BLaER1 (cell line): Measurements from ENCODE around the gene SOX4.

ENCODE experiments used
- H3K27ac ChIP-seq: shearing (Covaris generic); formaldehyde crosslinking; 2 replicates; pipeline ENCODE4 v1.8.1; 2022
- H3K27me3 ChIP-seq: shearing (Covaris generic); formaldehyde crosslinking; 2 replicates; pipeline ENCODE4 v1.8.1; 2022
- H3K36me3 ChIP-seq: shearing (Covaris generic); formaldehyde crosslinking; 2 replicates; pipeline ENCODE4 v1.8.1; 2022
- H3K4me1 ChIP-seq: shearing (Covaris generic); formaldehyde crosslinking; 2 replicates; pipeline ENCODE4 v1.8.1; 2022
- H3K4me2 ChIP-seq: shearing (Covaris generic); formaldehyde crosslinking; 2 replicates; pipeline ENCODE4 v1.8.1; 2022
- H3K4me3 ChIP-seq: shearing (Covaris generic); formaldehyde crosslinking; 2 replicates; pipeline ENCODE4 v1.8.1; 2022
- H3K9ac ChIP-seq: shearing (Covaris generic); formaldehyde crosslinking; 2 replicates; pipeline ENCODE4 v1.8.1; 2022
- H3K9me3 ChIP-seq: shearing (Covaris generic); formaldehyde crosslinking; 2 replicates; pipeline ENCODE4 v1.8.1; 2022
- H4K20me1 ChIP-seq: shearing (Covaris generic); formaldehyde crosslinking; 2 replicates; pipeline ENCODE4 v1.8.1; 2022
- Cebpa-rat ChIP-seq: shearing (Covaris generic); IDR thresholded peaks from 2 replicates; pipeline ENCODE4 v1.8.1; 2022

Gene SOX4

DNA sequence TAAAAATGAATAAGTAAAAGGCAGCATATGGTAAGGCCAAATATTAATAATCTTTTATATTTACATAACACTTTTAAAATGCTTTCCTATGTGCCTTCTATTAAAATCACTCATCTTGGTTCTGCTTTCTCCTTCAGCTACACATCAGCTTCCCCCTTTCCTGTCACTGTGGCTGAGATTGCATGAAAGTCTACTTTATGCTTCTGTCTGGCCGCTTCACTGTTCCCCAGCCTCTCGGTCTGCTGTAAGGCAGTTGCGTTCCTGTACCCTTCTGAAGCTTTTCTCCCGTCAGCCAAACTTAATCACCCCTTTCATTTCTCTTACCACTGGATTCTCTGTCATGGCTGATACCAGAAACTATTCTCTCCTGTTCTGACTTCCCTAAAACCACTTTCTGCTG, 34.6 kb downstream of the SOX4 start:
- Histone ChIP-seq H3K4me1 (no peaks in the 10 kb centered on the region), H3K9ac (no peak overlapping the region), H3K4me3 (no peak overlapping the region), H4K20me1 (no peaks in the 10 kb centered on the region), H3K36me3 (no peaks in the 10 kb centered on the region), H3K9me3 (peaks cover 6% of the 10 kb centered on the region; the same call in 1 of the 2 replicates), H3K4me2 (no peak overlapping the region), H3K27ac (no peak overlapping the region), H3K27me3 (no peaks in the 10 kb centered on the region)
- no peak for TF ChIP-seq Cebpa-rat

- Histone ChIP-seq H3K27ac (no peak overlapping the region), H3K4me2 (no peak overlapping the region), H3K9ac (no peak overlapping the region)
Measured at GRCh38 chr6:21633511-21634109, 40.1 kb downstream of the SOX4 start.

GRCh38 chr6:21634582-21634981, 41.0 kb downstream of the SOX4 start:
- H3K4me1 ChIP-seq = no peaks in the 10 kb centered on the region
- no peak for TF ChIP-seq Cebpa-rat
- H3K4me3 ChIP-seq = no peak overlapping the region
- H3K27me3 ChIP-seq = no peaks in the 10 kb centered on the region
- no peak overlapping the region for H3K4me2 ChIP-seq
- no peak overlapping the region for H3K27ac ChIP-seq
- no peaks in the 10 kb centered on the region for H4K20me1 ChIP-seq
- H3K36me3 ChIP-seq = no peaks in the 10 kb centered on the region
- no peak overlapping the region for H3K9ac ChIP-seq
- peaks cover 11% of the 10 kb centered on the region; the same call in 1 of the 2 replicates for H3K9me3 ChIP-seq

More at GRCh38 chr6:21633511-21634109, 40.1 kb downstream of the SOX4 start:
- Histone ChIP-seq H3K4me3 (no peak overlapping the region), H4K20me1 (no peaks in the 10 kb centered on the region), H3K9me3 (peaks cover 11% of the 10 kb centered on the region; the same call in 1 of the 2 replicates), H3K4me1 (no peaks in the 10 kb centered on the region), H3K27me3 (no peaks in the 10 kb centered on the region), H3K36me3 (no peaks in the 10 kb centered on the region)
- TF ChIP-seq Cebpa-rat = no peak

DNA sequence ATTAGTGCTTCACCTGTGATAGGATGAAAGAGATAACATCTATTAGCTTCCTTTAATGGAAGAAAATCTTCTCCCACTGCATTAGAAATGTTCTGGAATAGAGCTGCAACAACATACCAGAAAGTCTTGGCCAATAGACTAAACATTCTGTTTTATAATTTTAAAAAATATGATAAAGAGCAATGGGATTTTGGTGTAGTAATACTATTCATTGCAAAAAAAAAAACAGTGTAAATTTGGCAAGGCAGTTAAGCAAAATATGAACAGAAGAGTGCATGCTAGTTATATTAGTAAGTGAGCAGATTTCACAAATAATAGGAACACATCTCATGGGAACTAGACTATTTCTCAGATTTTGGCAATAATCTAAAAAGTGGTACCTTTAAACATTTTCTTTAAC, 43.3 kb downstream of the SOX4 start:
- no peaks in the 10 kb centered on the region for H3K36me3 ChIP-seq
- H3K27me3 ChIP-seq = no peaks in the 10 kb centered on the region
- H3K4me2 ChIP-seq = no peak overlapping the region
- no peak overlapping the region for H3K9ac ChIP-seq
- no peak overlapping the region for H3K27ac ChIP-seq
- TF ChIP-seq Cebpa-rat = no peak
- no peak overlapping the region for H3K4me3 ChIP-seq
- H3K4me1 ChIP-seq = no peaks in the 10 kb centered on the region
- no peaks in the 10 kb centered on the region for H4K20me1 ChIP-seq
- peaks cover 27% of the 10 kb centered on the region for H3K9me3 ChIP-seq

GRCh38 chr6:21639316-21639715, 45.8 kb downstream of the SOX4 start:
- Histone ChIP-seq H3K9me3 (peaks cover 35% of the 10 kb centered on the region), H3K4me3 (no peak overlapping the region), H3K27me3 (no peaks in the 10 kb centered on the region), H3K4me1 (no peaks in the 10 kb centered on the region), H3K4me2 (no peak overlapping the region), H3K27ac (no peak overlapping the region), H4K20me1 (no peaks in the 10 kb centered on the region), H3K36me3 (no peaks in the 10 kb centered on the region), H3K9ac (no peak overlapping the region)
- no peak for TF ChIP-seq Cebpa-rat
